ENCODE results near the gene DNAJB5. TPM values are rescaled to one million over a fixed set of nuclear protein-coding genes. Genes with fewer than 3 reads are reported as not detected.
A peak's percentile ranks its signal among the peaks of the same experiment; 100 is the strongest.

The DNAJB5 gene
- total and polyA plus RNA-seq, 9 of the 15 experiments (the other 6 are each of a cell fraction or from before 2014, with no cell fraction given): 0.15 to 7.4 (median 3.7) TPM

DNA sequence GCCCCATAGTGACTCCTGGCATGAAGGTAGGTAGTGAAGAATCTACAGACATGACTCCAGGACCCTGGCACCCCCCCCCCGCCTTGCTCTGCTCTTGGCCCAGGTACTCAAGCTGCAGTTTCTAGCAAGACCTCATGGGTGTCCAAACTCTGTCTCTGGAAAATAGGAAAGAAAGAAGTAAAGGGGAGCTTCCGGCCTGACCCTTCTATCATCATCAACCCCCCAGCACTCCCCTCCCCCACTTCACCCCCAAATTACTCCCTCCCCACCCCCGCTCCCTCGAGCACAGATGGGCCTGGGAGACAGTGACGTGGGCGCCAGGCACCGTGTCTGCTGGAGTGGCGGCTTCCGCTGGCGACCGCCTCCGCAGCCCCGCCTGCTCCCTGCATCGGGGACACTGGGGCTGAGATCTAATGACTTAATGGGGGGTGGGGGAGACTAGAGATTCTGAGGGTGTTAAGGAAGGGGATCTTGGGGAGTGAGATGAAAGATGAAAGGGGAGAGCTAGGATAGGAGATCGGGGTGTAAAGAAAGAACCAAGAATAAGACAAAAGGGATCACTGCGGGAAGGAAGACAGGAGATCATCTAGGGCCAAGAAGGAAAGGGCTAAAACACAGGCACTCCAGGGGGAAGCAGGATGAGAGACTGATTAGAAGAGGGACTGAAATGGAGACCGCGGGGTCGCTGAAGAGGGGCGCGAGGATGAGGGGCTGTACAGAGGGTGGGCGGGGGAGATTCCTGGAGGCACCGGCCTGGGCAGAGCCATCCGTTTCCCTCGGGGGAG, 1.1 kb upstream of the DNAJB5 start (continued):
- TF ChIP-seq, protein P1, sequence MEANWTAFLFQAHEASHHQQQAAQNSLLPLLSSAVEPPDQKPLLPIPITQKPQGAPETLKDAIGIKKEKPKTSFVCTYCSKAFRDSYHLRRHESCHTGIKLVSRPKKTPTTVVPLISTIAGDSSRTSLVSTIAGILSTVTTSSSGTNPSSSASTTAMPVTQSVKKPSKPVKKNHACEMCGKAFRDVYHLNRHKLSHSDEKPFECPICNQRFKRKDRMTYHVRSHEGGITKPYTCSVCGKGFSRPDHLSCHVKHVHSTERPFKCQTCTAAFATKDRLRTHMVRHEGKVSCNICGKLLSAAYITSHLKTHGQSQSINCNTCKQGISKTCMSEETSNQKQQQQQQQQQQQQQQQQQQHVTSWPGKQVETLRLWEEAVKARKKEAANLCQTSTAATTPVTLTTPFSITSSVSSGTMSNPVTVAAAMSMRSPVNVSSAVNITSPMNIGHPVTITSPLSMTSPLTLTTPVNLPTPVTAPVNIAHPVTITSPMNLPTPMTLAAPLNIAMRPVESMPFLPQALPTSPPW (CRISPR knock-in tag; IDR thresholded peaks at IDR 0.05): peak; percentile 16; the same call in 1 of the 2 replicates
- TF ChIP-seq GATA2 (CRISPR knock-in tag; IDR thresholded peaks at IDR 0.05): no peak
- TF ChIP-seq, protein P2, sequence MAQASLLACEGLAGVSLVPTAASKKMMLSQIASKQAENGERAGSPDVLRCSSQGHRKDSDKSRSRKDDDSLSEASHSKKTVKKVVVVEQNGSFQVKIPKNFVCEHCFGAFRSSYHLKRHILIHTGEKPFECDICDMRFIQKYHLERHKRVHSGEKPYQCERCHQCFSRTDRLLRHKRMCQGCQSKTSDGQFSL (CRISPR knock-in tag; IDR thresholded peaks at IDR 0.05): no peak
- TF ChIP-seq, protein P2 (tag; IDR thresholded peaks at IDR 0.05): no peak
- no peak for TF ChIP-seq ZNF3 (CRISPR knock-in tag; IDR thresholded peaks at IDR 0.05)
- TF ChIP-seq NBN (IDR thresholded peaks at IDR 0.05; ENCODE audit: low read depth): no peak
- TF ChIP-seq KAT8 (IDR thresholded peaks at IDR 0.05; ENCODE audit: low read depth): no peak
- TF ChIP-seq, protein P3, sequence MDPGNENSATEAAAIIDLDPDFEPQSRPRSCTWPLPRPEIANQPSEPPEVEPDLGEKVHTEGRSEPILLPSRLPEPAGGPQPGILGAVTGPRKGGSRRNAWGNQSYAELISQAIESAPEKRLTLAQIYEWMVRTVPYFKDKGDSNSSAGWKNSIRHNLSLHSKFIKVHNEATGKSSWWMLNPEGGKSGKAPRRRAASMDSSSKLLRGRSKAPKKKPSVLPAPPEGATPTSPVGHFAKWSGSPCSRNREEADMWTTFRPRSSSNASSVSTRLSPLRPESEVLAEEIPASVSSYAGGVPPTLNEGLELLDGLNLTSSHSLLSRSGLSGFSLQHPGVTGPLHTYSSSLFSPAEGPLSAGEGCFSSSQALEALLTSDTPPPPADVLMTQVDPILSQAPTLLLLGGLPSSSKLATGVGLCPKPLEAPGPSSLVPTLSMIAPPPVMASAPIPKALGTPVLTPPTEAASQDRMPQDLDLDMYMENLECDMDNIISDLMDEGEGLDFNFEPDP (CRISPR knock-in tag; IDR thresholded peaks at IDR 0.05): no peak
- no peak for TF ChIP-seq DIDO1 (tag; IDR thresholded peaks at IDR 0.05; ENCODE audit: low read depth)
- no peak for TF ChIP-seq ZNF263 (CRISPR knock-in tag; IDR thresholded peaks at IDR 0.05; ENCODE audit: borderline replicate concordance)
- TF ChIP-seq, protein P4, sequence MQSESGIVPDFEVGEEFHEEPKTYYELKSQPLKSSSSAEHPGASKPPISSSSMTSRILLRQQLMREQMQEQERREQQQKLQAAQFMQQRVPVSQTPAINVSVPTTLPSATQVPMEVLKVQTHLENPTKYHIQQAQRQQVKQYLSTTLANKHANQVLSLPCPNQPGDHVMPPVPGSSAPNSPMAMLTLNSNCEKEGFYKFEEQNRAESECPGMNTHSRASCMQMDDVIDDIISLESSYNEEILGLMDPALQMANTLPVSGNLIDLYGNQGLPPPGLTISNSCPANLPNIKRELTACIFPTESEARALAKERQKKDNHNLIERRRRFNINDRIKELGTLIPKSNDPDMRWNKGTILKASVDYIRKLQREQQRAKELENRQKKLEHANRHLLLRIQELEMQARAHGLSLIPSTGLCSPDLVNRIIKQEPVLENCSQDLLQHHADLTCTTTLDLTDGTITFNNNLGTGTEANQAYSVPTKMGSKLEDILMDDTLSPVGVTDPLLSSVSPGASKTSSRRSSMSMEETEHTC (IDR thresholded peaks at IDR 0.05): no peak
- TF ChIP-seq SUPT5H (IDR thresholded peaks at IDR 0.05): no peak
- TF ChIP-seq FOXK1 (CRISPR knock-in tag; IDR thresholded peaks at IDR 0.05; ENCODE audit: borderline replicate concordance): no peak
- TF ChIP-seq, protein P5, sequence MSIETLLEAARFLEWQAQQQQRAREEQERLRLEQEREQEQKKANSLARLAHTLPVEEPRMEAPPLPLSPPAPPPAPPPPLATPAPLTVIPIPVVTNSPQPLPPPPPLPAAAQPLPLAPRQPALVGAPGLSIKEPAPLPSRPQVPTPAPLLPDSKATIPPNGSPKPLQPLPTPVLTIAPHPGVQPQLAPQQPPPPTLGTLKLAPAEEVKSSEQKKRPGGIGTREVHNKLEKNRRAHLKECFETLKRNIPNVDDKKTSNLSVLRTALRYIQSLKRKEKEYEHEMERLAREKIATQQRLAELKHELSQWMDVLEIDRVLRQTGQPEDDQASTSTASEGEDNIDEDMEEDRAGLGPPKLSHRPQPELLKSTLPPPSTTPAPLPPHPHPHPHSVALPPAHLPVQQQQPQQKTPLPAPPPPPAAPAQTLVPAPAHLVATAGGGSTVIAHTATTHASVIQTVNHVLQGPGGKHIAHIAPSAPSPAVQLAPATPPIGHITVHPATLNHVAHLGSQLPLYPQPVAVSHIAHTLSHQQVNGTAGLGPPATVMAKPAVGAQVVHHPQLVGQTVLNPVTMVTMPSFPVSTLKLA (conservative IDR thresholded peaks at IDR 0.05): no peak
- TF ChIP-seq, protein P6, sequence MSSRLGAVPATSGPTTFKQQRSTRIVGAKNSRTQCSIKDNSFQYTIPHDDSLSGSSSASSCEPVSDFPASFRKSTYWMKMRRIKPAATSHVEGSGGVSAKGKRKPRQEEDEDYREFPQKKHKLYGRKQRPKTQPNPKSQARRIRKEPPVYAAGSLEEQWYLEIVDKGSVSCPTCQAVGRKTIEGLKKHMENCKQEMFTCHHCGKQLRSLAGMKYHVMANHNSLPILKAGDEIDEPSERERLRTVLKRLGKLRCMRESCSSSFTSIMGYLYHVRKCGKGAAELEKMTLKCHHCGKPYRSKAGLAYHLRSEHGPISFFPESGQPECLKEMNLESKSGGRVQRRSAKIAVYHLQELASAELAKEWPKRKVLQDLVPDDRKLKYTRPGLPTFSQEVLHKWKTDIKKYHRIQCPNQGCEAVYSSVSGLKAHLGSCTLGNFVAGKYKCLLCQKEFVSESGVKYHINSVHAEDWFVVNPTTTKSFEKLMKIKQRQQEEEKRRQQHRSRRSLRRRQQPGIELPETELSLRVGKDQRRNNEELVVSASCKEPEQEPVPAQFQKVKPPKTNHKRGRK (tag; IDR thresholded peaks at IDR 0.05): no peak
